Measurements from ENCODE around the gene SLC20A1. TPM values are rescaled to one million over a fixed set of nuclear protein-coding genes. Genes with fewer than 3 reads are reported as not detected.
"Not testable (repeated sequence)": the region's sequence is repeated elsewhere in the genome, so short reads cannot be mapped to it uniquely, and the experiment has no call there.

Gene SLC20A1
- total RNA-seq, 1 donor from 2014 or later, result 182 TPM

GRCh38 chr2:112701052-112701451 lies 55.3 kb downstream of the SLC20A1 start:
- H3K4me3 Mint-ChIP-seq, result no peak overlapping the region
- intact Hi-C loops (cut with micrococcal nuclease), result no loop called here
- H3K9me3 Mint-ChIP-seq, result no peaks in the 10 kb centered on the region
- H3K4me1 Mint-ChIP-seq, result peaks cover 22% of the 10 kb centered on the region
- no peaks in the 10 kb centered on the region for H3K36me3 Mint-ChIP-seq (ENCODE audit: low read depth)
- H3K27ac Mint-ChIP-seq, result peak overlapping the region; percentile 47
- H3K27me3 Mint-ChIP-seq, result no peaks in the 10 kb centered on the region
- DNase-seq, result no peak

- intact Hi-C loops (cut with micrococcal nuclease), result no loop called here
- H3K27me3 Mint-ChIP-seq, result no peaks in the 10 kb centered on the region
- peaks cover 4% of the 10 kb centered on the region for H3K36me3 Mint-ChIP-seq (ENCODE audit: low read depth)
- DNase-seq, result no peak
- H3K4me3 Mint-ChIP-seq, result no peak overlapping the region
- peaks cover 43% of the 10 kb centered on the region for H3K4me1 Mint-ChIP-seq
- no peaks in the 10 kb centered on the region for H3K9me3 Mint-ChIP-seq
- H3K27ac Mint-ChIP-seq, result no peak overlapping the region
Observed at GRCh38 chr2:112703684-112704083, 57.9 kb downstream of the SLC20A1 start.

DNA sequence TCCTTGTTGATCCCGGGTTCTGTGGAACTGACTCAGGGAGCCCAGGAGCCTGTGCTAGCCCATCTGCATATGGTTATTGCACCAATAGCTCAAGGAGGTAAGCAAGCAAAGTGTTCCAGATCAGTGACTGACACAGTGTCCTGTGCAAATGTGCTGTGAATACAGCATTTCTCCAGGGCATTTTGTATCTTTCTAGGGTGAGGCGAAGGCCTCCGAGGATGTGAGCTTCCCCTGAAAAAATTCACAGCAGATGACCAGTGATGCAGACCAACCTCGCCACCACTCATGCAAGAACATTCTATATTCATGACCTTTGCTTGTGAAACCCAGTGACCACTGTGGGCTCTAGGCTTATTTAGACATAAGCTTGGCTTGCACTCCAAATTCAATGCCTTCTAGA lies 59.8 kb downstream of the SLC20A1 start:
- H3K36me3 Mint-ChIP-seq (ENCODE audit: low read depth), result peaks cover 4% of the 10 kb centered on the region
- intact Hi-C loops (cut with micrococcal nuclease), result no loop called here
- no peaks in the 10 kb centered on the region for H3K27me3 Mint-ChIP-seq
- H3K9me3 Mint-ChIP-seq, result no peaks in the 10 kb centered on the region
- no peak for DNase-seq
- peak overlapping the region; percentile 74 for H3K4me3 Mint-ChIP-seq
- peaks cover 44% of the 10 kb centered on the region for H3K4me1 Mint-ChIP-seq
- H3K27ac Mint-ChIP-seq, result no peak overlapping the region

GRCh38 chr2:112706170-112706664 lies 60.5 kb downstream of the SLC20A1 start:
- DNase-seq, result peak; percentile 94
- peak overlapping the region; percentile 69 for H3K27ac Mint-ChIP-seq
- intact Hi-C loops (cut with micrococcal nuclease), result loop anchor here (1.0 to 2.0 kb wide), 2 partner anchors 14 to 75 kb away; no protein-coding TSS in a partner anchor
- peaks cover 45% of the 10 kb centered on the region for H3K4me1 Mint-ChIP-seq
- peak overlapping the region; percentile 74 for H3K4me3 Mint-ChIP-seq
- H3K9me3 Mint-ChIP-seq, result no peaks in the 10 kb centered on the region
- no peaks in the 10 kb centered on the region for H3K27me3 Mint-ChIP-seq
- peaks cover 4% of the 10 kb centered on the region for H3K36me3 Mint-ChIP-seq (ENCODE audit: low read depth)

- intact Hi-C loops (cut with micrococcal nuclease), result loop anchor here (1.0 to 2.0 kb wide), 2 partner anchors 15 to 76 kb away; no protein-coding TSS in a partner anchor
Observed at GRCh38 chr2:112706947-112707346, 61.2 kb downstream of the SLC20A1 start.

GRCh38 chr2:112708968-112709367 lies 63.2 kb downstream of the SLC20A1 start:
- H3K9me3 Mint-ChIP-seq, result no peaks in the 10 kb centered on the region
- no peak overlapping the region for H3K27ac Mint-ChIP-seq
- H3K36me3 Mint-ChIP-seq (ENCODE audit: low read depth), result peaks cover 6% of the 10 kb centered on the region
- peaks cover 60% of the 10 kb centered on the region for H3K4me1 Mint-ChIP-seq
- H3K27me3 Mint-ChIP-seq, result no peaks in the 10 kb centered on the region
- DNase-seq, result no peak
- H3K4me3 Mint-ChIP-seq, result no peak overlapping the region
- intact Hi-C loops (cut with micrococcal nuclease), result loop anchor here (1.0 kb wide), 1 partner anchor 64 kb away; the partner anchor contains the start of gene SLC20A1

More at GRCh38 chr2:112706947-112707346, 61.2 kb downstream of the SLC20A1 start:
- peak overlapping the region; percentile 18 for H3K4me3 Mint-ChIP-seq
- not testable (repeated sequence) for H3K27ac Mint-ChIP-seq; H3K36me3 Mint-ChIP-seq (ENCODE audit: low read depth); DNase-seq; H3K9me3 Mint-ChIP-seq; H3K27me3 Mint-ChIP-seq
- H3K4me1 Mint-ChIP-seq, result peaks cover 45% of the 10 kb centered on the region

- no peaks in the 10 kb centered on the region for H3K27me3 Mint-ChIP-seq
- no peak overlapping the region for H3K4me3 Mint-ChIP-seq
- peaks cover 61% of the 10 kb centered on the region for H3K4me1 Mint-ChIP-seq
- H3K27ac Mint-ChIP-seq, result peak overlapping the region; percentile 52
- intact Hi-C loops (cut with micrococcal nuclease), result no loop called here
- H3K9me3 Mint-ChIP-seq, result no peaks in the 10 kb centered on the region
- peaks cover 6% of the 10 kb centered on the region for H3K36me3 Mint-ChIP-seq (ENCODE audit: low read depth)
- DNase-seq, result no peak
Observed at GRCh38 chr2:112709703-112710102, 64.0 kb downstream of the SLC20A1 start.

GRCh38 chr2:112710956-112711750 lies 65.4 kb downstream of the SLC20A1 start:
- Mint-ChIP-seq H3K9me3 (no peaks in the 10 kb centered on the region), H3K4me3 (no peak overlapping the region), H3K27me3 (no peaks in the 10 kb centered on the region), H3K27ac (no peak overlapping the region), H3K4me1 (peaks cover 53% of the 10 kb centered on the region), H3K36me3 (ENCODE audit: low read depth) (peaks cover 5% of the 10 kb centered on the region)
- DNase-seq, result no peak
- intact Hi-C loops (cut with micrococcal nuclease), result no loop called here

GRCh38 chr2:112712465-112712864 lies 66.7 kb downstream of the SLC20A1 start:
- H3K4me3 Mint-ChIP-seq, result no peak overlapping the region
- peaks cover 2% of the 10 kb centered on the region for H3K27me3 Mint-ChIP-seq
- peaks cover 41% of the 10 kb centered on the region for H3K4me1 Mint-ChIP-seq
- intact Hi-C loops (cut with micrococcal nuclease), result no loop called here
- peaks cover 2% of the 10 kb centered on the region for H3K36me3 Mint-ChIP-seq (ENCODE audit: low read depth)
- H3K9me3 Mint-ChIP-seq, result peaks cover 5% of the 10 kb centered on the region
- H3K27ac Mint-ChIP-seq, result peak overlapping the region; percentile 43
- DNase-seq, result no peak

DNA sequence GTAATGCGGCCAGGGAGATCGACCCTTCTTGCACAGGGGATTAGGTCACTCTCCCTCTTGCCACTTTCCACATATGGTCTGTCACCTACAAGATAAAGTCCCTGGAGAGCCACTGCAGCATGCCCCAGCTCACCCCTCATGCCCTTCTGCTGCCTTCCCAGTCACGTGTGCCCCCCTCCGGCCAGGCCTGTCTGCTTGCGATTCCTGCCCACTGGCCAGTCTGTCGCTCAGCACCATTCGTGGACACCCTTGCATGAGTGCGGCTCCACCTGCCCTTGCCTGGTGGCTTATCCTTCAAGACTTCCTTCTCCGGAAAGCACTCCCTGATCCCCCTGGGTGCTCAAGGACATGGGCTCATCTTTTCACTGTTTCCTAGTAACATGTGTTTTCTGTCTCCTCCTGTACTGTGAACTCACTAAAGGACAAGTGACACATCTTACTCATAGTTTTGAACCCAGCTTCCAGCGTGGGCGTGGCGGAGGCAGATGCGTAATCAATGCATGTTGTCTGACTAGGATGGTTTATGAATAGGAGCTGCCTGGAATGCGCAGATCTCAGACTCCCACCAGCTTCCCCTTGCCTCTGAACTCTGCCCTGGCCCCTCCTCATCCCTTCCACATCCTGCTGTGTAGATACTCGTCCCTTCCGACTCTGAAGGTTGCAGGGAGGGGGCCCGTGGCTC lies 67.3 kb downstream of the SLC20A1 start:
- Mint-ChIP-seq H3K36me3 (ENCODE audit: low read depth) (peaks cover 2% of the 10 kb centered on the region), H3K9me3 (peaks cover 7% of the 10 kb centered on the region), H3K4me3 (peak overlapping the region; percentile 59), H3K27me3 (peaks cover 3% of the 10 kb centered on the region), H3K27ac (peak overlapping the region; percentile 85), H3K4me1 (peaks cover 36% of the 10 kb centered on the region)
- intact Hi-C loops (cut with micrococcal nuclease), result loop anchor here (1.0 kb wide), 1 partner anchor 21 kb away; no protein-coding TSS in a partner anchor
- peak; percentile 76 for DNase-seq

Other genes starting within 250 kb of the SLC20A1 start
- gene RGPD8, start 212.3 kb upstream of the SLC20A1 start, total RNA-seq, result 13.9 and 15.6 TPM in 2 replicates
- gene TTL, start 163.8 kb upstream of the SLC20A1 start, total RNA-seq, result 44.6 and 48.5 TPM in 2 replicates
- 71.9 and 84.5 TPM in 2 replicates for gene POLR1B, start 103.5 kb upstream of the SLC20A1 start, total RNA-seq
- 36.4 and 37.6 TPM in 2 replicates for gene CHCHD5, start 61.3 kb upstream of the SLC20A1 start, total RNA-seq
- gene NT5DC4, start 75.1 kb downstream of the SLC20A1 start, total RNA-seq, result 0.24 TPM in 1 of 2 replicates, not detected in the other
- gene CKAP2L, start 118.7 kb downstream of the SLC20A1 start, total RNA-seq, result 17.8 and 17.9 TPM in 2 replicates
- 9.4 and 10.2 TPM in 2 replicates for gene IL1A, start 138.6 kb downstream of the SLC20A1 start, total RNA-seq
- 0.33 and 0.92 TPM in 2 replicates for gene IL1B, start 190.8 kb downstream of the SLC20A1 start, total RNA-seq

All from activated CD4-positive, alpha-beta T cell treated with anti-CD3 and anti-CD28 coated beads, Interleukin-2, amount 10 ng/mL, durations not matched to agents 24 days and 14 days (primary cell).